MCF 10A (cell line): Measurements from ENCODE around the gene PRPS1. TPM values are rescaled to one million over a fixed set of nuclear protein-coding genes. Genes with fewer than 3 reads are reported as not detected.

Experiments used
- BruUV-seq: library from RNA; stranded (reverse); fragments of 400-500 nt; replicated peaks from 2 replicates; lab custom pipeline; 2021; lab: Mats Ljungman, UMichigan
- CTCF ChIA-PET: fragments of 300-600 bp; sonication (Branson Sonifier 250); formaldehyde crosslinking; extraction: SDS; loops from one replicate; lab custom pipeline; 2021; ENCODE audit warnings: antibody characterized with exemption, inconsistent platforms; lab: Yijun Ruan, JAX
- POLR2A ChIA-PET: fragments of 300-600, 350-650 bp; sonication (Branson Sonifier 250); formaldehyde crosslinking; extraction: SDS; loops from one replicate; lab custom pipeline; 2020; ENCODE audit warnings: antibody characterized with exemption, inconsistent platforms; lab: Yijun Ruan, JAX
- DNase-seq: peaks from one replicate; pipeline ENCODE4 v3.0.0-alpha.2; 2018; ENCODE audit not compliant: unreplicated experiment
- H3K27ac Mint-ChIP-seq: one replicate; pipeline ENCODE4 v1.8.0; 2022; ENCODE audit warnings: mild to moderate bottlenecking, low read depth, mixed read lengths; ENCODE audit not compliant: unreplicated experiment
- H3K27me3 Mint-ChIP-seq: one replicate; pipeline ENCODE4 v1.8.0; 2022; ENCODE audit warnings: mixed read lengths; ENCODE audit not compliant: insufficient read depth, unreplicated experiment
- H3K36me3 Mint-ChIP-seq: one replicate; pipeline ENCODE4 v1.8.0; 2022; ENCODE audit warnings: mild to moderate bottlenecking, moderate library complexity, mixed read lengths; ENCODE audit not compliant: insufficient read depth, unreplicated experiment
- H3K4me1 Mint-ChIP-seq: one replicate; pipeline ENCODE4 v1.8.0; 2022; ENCODE audit warnings: mixed read lengths; ENCODE audit not compliant: insufficient read depth, unreplicated experiment
- H3K4me3 Mint-ChIP-seq: one replicate; pipeline ENCODE4 v1.8.0; 2022; ENCODE audit warnings: mild to moderate bottlenecking, moderate library complexity, mixed read lengths; ENCODE audit not compliant: unreplicated experiment
- H3K9me3 Mint-ChIP-seq: one replicate; pipeline ENCODE4 v1.8.0; 2022; ENCODE audit warnings: mixed read lengths; ENCODE audit not compliant: unreplicated experiment
- intact Hi-C: fragments of 100-400 bp; cut with micrococcal nuclease; formaldehyde crosslinking; loops from 2 replicates; pipeline ENCODE4 v1.14.1; 2022
- total RNA-seq: library from RNA; stranded (reverse); gene quantifications from 2 replicates; pipeline ENCODE4 v1.2.3, GENCODE V29; 2022
- TF ChIP-seq, protein P1 (sequence below): fragments of 200-600 bp; IDR thresholded peaks from one replicate; pipeline ENCODE4 v1.8.0; 2022; ENCODE audit warnings: antibody characterized with exemption, mild to moderate bottlenecking; ENCODE audit not compliant: unreplicated experiment

Gene PRPS1
- total RNA-seq, 1 experiment from 2014 or later: 27.9 TPM

DNA sequence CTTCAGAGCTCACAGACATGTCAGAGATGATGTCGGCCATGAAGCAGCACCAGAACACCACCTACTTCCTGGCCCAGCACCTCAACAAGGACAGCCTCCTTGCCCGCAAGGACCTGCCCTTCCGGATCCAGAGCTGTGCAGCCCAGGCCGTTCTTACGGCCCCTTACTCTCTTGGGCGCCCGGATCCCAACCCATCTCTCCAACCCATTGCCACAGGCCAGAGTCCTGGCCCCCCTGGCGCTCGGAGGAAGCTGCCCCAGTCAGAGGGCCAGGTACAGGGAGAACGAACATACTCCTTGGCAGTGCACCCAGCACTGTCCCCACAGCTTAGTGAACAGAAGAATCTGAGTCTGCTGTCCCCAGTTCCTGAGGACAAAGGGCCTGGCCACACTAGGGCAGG, 27.9 kb upstream of the PRPS1 start:
- DNase-seq: no peak
- no peak overlapping the region for H3K4me3 Mint-ChIP-seq
- ChIA-PET POLR2A (no interaction called here), CTCF (interaction anchor here (0.9 kb wide), 1 partner anchor 29 kb away, joined by 3 read pairs; no protein-coding TSS in a partner anchor)
- peaks cover 57% of the 10 kb centered on the region for H3K27me3 Mint-ChIP-seq
- intact Hi-C loops: no loop called here
- H3K36me3 Mint-ChIP-seq: no peaks in the 10 kb centered on the region
- TF ChIP-seq, protein P1, sequence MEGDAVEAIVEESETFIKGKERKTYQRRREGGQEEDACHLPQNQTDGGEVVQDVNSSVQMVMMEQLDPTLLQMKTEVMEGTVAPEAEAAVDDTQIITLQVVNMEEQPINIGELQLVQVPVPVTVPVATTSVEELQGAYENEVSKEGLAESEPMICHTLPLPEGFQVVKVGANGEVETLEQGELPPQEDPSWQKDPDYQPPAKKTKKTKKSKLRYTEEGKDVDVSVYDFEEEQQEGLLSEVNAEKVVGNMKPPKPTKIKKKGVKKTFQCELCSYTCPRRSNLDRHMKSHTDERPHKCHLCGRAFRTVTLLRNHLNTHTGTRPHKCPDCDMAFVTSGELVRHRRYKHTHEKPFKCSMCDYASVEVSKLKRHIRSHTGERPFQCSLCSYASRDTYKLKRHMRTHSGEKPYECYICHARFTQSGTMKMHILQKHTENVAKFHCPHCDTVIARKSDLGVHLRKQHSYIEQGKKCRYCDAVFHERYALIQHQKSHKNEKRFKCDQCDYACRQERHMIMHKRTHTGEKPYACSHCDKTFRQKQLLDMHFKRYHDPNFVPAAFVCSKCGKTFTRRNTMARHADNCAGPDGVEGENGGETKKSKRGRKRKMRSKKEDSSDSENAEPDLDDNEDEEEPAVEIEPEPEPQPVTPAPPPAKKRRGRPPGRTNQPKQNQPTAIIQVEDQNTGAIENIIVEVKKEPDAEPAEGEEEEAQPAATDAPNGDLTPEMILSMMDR: no peak
- no peak overlapping the region for H3K27ac Mint-ChIP-seq
- no peaks in the 10 kb centered on the region for H3K9me3 Mint-ChIP-seq
- BruUV-seq: no TSS peak
- H3K4me1 Mint-ChIP-seq: no peaks in the 10 kb centered on the region

DNA sequence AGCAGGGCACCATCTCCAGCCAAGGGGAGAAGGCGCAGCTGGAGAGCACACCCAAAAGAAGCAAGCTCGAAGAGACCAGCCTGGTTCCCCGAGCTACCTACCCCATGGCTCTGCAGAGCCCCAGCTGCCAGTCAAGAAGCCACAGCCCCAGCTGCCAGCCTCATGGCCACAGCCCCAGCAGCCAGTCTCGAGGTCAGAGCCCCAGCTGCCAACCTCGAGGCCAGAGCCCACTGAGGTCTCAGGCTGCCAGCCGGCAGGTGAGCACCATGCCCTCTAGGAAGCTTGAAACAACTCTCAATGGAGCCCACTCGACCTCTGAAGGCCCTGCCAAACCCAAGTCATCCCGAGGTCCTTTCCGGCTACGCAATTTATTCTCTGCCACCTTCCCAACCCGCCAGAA, 27.0 kb upstream of the PRPS1 start:
- POLR2A ChIA-PET: interaction anchor here (0.6 kb wide), 1 partner anchor 16 kb away, joined by 3 read pairs; no protein-coding TSS in a partner anchor

DNA sequence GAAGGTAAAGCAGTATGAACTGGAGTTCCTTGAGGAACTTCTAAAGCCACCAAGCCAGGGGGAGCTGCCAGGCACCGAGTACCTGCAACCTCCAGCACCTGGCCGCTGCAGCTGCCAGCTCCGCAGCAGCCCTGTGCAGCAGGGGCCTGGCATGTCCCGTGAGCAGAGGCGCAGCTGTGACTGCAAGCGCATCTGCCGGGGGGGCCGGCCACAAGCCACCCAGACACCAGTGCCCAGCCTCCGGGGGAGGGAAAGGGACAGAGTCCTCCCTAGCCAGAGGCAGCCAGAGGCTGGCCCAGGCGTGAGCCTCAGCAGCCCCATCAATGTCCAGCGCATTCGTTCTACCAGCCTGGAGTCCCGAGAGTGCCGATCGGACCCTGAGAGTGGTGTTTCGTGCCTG, 26.6 kb upstream of the PRPS1 start:
- TF ChIP-seq, protein P1: no peak
- DNase-seq: no peak
- no peaks in the 10 kb centered on the region for H3K4me1 Mint-ChIP-seq
- intact Hi-C loops: no loop called here
- H3K27me3 Mint-ChIP-seq: peaks cover 59% of the 10 kb centered on the region
- no peaks in the 10 kb centered on the region for H3K36me3 Mint-ChIP-seq
- ChIA-PET POLR2A (no interaction called here), CTCF (no interaction called here)
- H3K27ac Mint-ChIP-seq: no peak overlapping the region
- no peaks in the 10 kb centered on the region for H3K9me3 Mint-ChIP-seq
- no peak overlapping the region for H3K4me3 Mint-ChIP-seq
- BruUV-seq: no TSS peak

More for the DNA sequence above, 27.0 kb upstream of the PRPS1 start:
- intact Hi-C loops: no loop called here
- Mint-ChIP-seq H3K4me3 (no peak overlapping the region), H3K4me1 (no peaks in the 10 kb centered on the region), H3K27ac (no peak overlapping the region), H3K9me3 (no peaks in the 10 kb centered on the region), H3K27me3 (peaks cover 60% of the 10 kb centered on the region), H3K36me3 (no peaks in the 10 kb centered on the region)
- CTCF ChIA-PET: no interaction called here
- no peak for DNase-seq
- no TSS peak for BruUV-seq
- TF ChIP-seq, protein P1: no peak

DNA sequence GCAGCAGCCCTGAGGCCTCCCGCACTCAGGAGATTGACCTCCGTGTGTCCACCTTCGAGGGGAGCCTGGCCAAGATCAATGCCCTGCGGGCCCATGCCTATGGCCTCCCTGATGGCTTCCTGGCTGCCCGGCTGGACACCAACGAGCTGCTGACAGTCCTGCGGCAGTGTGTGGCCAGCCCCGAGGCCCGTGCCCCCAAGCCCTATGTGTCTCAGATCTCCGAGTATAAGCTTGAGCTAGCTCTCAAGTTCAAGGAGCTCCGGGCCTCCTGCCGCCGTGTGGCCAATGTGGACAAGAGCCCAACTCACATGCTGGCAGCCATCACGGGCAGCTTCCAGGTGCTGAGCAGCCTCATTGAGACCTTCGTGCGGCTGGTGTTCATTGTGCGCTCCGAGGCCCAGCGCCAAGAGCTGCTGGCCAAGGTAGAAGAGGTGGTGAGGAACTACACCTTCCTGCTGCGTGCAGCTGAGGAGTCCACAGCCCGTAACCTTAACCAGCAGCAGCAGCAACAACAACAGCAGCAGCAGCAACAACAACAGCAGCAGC, 25.5 kb upstream of the PRPS1 start:
- no TSS peak for BruUV-seq
- DNase-seq: no peak
- Mint-ChIP-seq H3K27me3 (peaks cover 59% of the 10 kb centered on the region), H3K4me1 (no peaks in the 10 kb centered on the region), H3K27ac (no peak overlapping the region), H3K4me3 (no peak overlapping the region), H3K9me3 (no peaks in the 10 kb centered on the region), H3K36me3 (no peaks in the 10 kb centered on the region)
- TF ChIP-seq, protein P1: no peak
- POLR2A ChIA-PET: interaction anchor here (1.5 kb wide), 1 partner anchor 26 kb away, joined by 3 read pairs; the partner anchor contains the start of gene PRPS1
- CTCF ChIA-PET: no interaction called here
- intact Hi-C loops: no loop called here
